HCT116 (cell line): ENCODE measurements around the gene SLC25A22. TPM values are rescaled to one million over a fixed set of nuclear protein-coding genes. Genes with fewer than 3 reads are reported as not detected.
A peak's percentile ranks its signal among the peaks of the same experiment; 100 is the strongest.

Experiments
- ATAC-seq: fragments of 200-7000 bp; cut with Tn5 transposase; 2 replicates; pipeline ENCODE4 v1.9.1; 2020; ENCODE audit warnings: mild to moderate bottlenecking, moderate library complexity
- BruUV-seq: library from RNA; stranded (reverse); fragments of 400-500 nt; replicated peaks from 2 replicates; lab custom pipeline; 2021; lab: Mats Ljungman, UMichigan
- CTCF ChIA-PET: fragments of 300-600 bp; sonication (Branson Sonifier 250); formaldehyde crosslinking; loops from one replicate; lab custom pipeline; 2021; ENCODE audit warnings: antibody characterized with exemption; lab: Charles Lee
- POLR2A ChIA-PET: fragments of 300-600, 350-600 bp; sonication (Branson Sonifier 250); formaldehyde crosslinking; loops from one replicate; lab custom pipeline; 2021; ENCODE audit warnings: antibody characterized with exemption; lab: Charles Lee
- RAD21 ChIA-PET, 2 experiments: fragments of 300-600 bp; sonication (Branson Sonifier 250); formaldehyde crosslinking; loops; one replicate each; lab custom pipeline; 2023; ENCODE audit warnings: low total read pairs in 2 of 2; ENCODE audit not compliant: uncharacterized antibody in 2 of 2, unreplicated experiment in 2 of 2, low non-redundant PET in 1 of 2; lab: Charles Lee
- DNase-seq: peaks from one replicate; pipeline ENCODE4 v3.0.0-alpha.2; 2010; ENCODE audit warnings: low read depth, low spot score
- H2AFZ ChIP-seq: fragments of 200-600 bp; shearing (Covaris generic), sonication (generic); 2 replicates; pipeline ENCODE4 v1.6.1; 2017; ENCODE audit warnings: low read depth, mixed run types, mixed read lengths, antibody characterized with exemption, low read length; ENCODE audit not compliant: poor library complexity, severe bottlenecking
- H3K27ac ChIP-seq: 2 replicates; pipeline ENCODE4 v1.5.1; 2012; ENCODE audit warnings: low read depth, low read length
- H3K27me3 ChIP-seq: fragments of 200-600 bp; sonication (generic); 2 replicates; pipeline ENCODE4 v1.6.1; 2016; ENCODE audit warnings: mixed run types, low read length, mixed read lengths; ENCODE audit not compliant: insufficient read depth
- H3K36me3 ChIP-seq, 2 experiments: fragments of 200-500 bp in 1 of 2; fragments of 200-600 bp in 1 of 2; sonication (Bioruptor generic) in 1 of 2; sonication (generic) in 1 of 2; 2 replicates each; pipeline versions ENCODE4 v1.5.1 to v1.6.1; 2014 to 2016; ENCODE audit warnings: low read length in 2 of 2, inconsistent platforms in 1 of 2, mixed read lengths in 1 of 2, mixed run types in 1 of 2; ENCODE audit not compliant: insufficient read depth in 2 of 2, control insufficient read depth in 1 of 2
- H3K4me1 ChIP-seq, 2 experiments: fragments of 200-600 bp in 1 of 2; sonication (generic) in 1 of 2; 2 replicates each; pipeline versions ENCODE4 v1.5.1 to v1.6.1; 2012 to 2017; ENCODE audit warnings: low read length in 2 of 2, inconsistent platforms in 1 of 2, mild to moderate bottlenecking in 1 of 2, mixed read lengths in 1 of 2, mixed run types in 1 of 2, moderate library complexity in 1 of 2; ENCODE audit not compliant: insufficient read depth in 2 of 2, control insufficient read depth in 1 of 2
- H3K4me2 ChIP-seq: fragments of 200-600 bp; sonication (generic); 2 replicates; pipeline ENCODE4 v1.6.1; 2017; ENCODE audit warnings: mixed run types, low read length, mixed read lengths
- H3K4me3 ChIP-seq, 2 experiments: fragments of 200-600 bp in 1 of 2; sonication (generic) in 1 of 2; replicated peaks in 1 of 2; 2 replicates each; pipeline ENCODE4 v1.5.1; 2011 to 2016; ENCODE audit warnings: low read length in 2 of 2, control low read depth in 1 of 2, low read depth in 1 of 2, mild to moderate bottlenecking in 1 of 2, mixed read lengths in 1 of 2, mixed run types in 1 of 2
- H3K79me2 ChIP-seq: fragments of 200-600 bp; sonication (generic); 2 replicates; pipeline ENCODE4 v1.6.1; 2017; ENCODE audit warnings: mild to moderate bottlenecking, mixed run types, low read length, moderate library complexity, mixed read lengths; ENCODE audit not compliant: insufficient read depth
- H3K9ac ChIP-seq: fragments of 200-600 bp; sonication (generic); 2 replicates; pipeline ENCODE4 v1.6.1; 2016; ENCODE audit warnings: low read length, mixed read lengths
- H3K9me2 ChIP-seq: fragments of 200-600 bp; sonication (generic), shearing (Covaris generic); 2 replicates; pipeline ENCODE4 v1.6.1; 2017; ENCODE audit warnings: mixed run types, mild to moderate bottlenecking, moderate library complexity; ENCODE audit not compliant: insufficient read depth
- H3K9me3 ChIP-seq, 2 experiments: fragments of 200-500 bp in 1 of 2; fragments of 200-600 bp in 1 of 2; sonication (Bioruptor generic) in 1 of 2; sonication (generic) in 1 of 2; 2 replicates each; pipeline ENCODE4 v1.6.1; 2014 to 2017; ENCODE audit warnings: low read length in 2 of 2, mixed read lengths in 2 of 2, inconsistent platforms in 1 of 2, low read depth in 1 of 2, mild to moderate bottlenecking in 1 of 2, mixed run types in 1 of 2, moderate library complexity in 1 of 2; ENCODE audit not compliant: control insufficient read depth in 1 of 2, insufficient read depth in 1 of 2
- H4K20me1 ChIP-seq: fragments of 200-600 bp; sonication (generic), shearing (Covaris generic); 2 replicates; pipeline ENCODE4 v1.6.1; 2017; ENCODE audit warnings: mixed run types, mild to moderate bottlenecking, moderate library complexity; ENCODE audit not compliant: insufficient read depth
- CBX3 ChIP-seq: IDR thresholded peaks from 2 replicates; pipeline ENCODE4 v1.6.1; 2012; ENCODE audit warnings: low read depth
- CEBPB ChIP-seq: IDR thresholded peaks from 2 replicates; pipeline ENCODE4 v1.6.1; 2012; ENCODE audit warnings: low read depth
- EGR1 ChIP-seq: IDR thresholded peaks from 2 replicates; pipeline ENCODE4 v1.6.1; 2012; ENCODE audit warnings: low read depth
- ELF1 ChIP-seq: IDR thresholded peaks from 2 replicates; pipeline ENCODE4 v1.6.1; 2012; ENCODE audit warnings: low read depth, borderline replicate concordance
- EZH2phosphoT487 ChIP-seq: fragments of 200-600 bp; IDR thresholded peaks from 2 replicates; pipeline ENCODE4 v1.6.1; 2018; ENCODE audit warnings: antibody characterized with exemption, borderline replicate concordance
- FOSL1 ChIP-seq: IDR thresholded peaks from 2 replicates; pipeline ENCODE4 v1.6.1; 2012; ENCODE audit warnings: low read depth
- JUND ChIP-seq: IDR thresholded peaks from 2 replicates; pipeline ENCODE4 v1.6.1; 2012
- MAX ChIP-seq: IDR thresholded peaks from 2 replicates; pipeline ENCODE4 v1.6.1; 2012
- POLR2A ChIP-seq: IDR thresholded peaks from 2 replicates; pipeline ENCODE4 v1.7.0; 2011; ENCODE audit warnings: borderline replicate concordance; ENCODE audit not compliant: insufficient read depth, insufficient read length; ENCODE audit errors: extremely low read depth
- POLR2AphosphoS5 ChIP-seq: IDR thresholded peaks from 2 replicates; pipeline ENCODE4 v1.6.1; 2011; ENCODE audit warnings: mild to moderate bottlenecking, low read depth, low read length, moderate library complexity
- RAD21 ChIP-seq: IDR thresholded peaks from 2 replicates; pipeline ENCODE4 v1.6.1; 2012; ENCODE audit warnings: low read depth, mild to moderate bottlenecking
- SIN3A ChIP-seq: IDR thresholded peaks from 2 replicates; pipeline ENCODE4 v1.6.1; 2012; ENCODE audit warnings: low read depth
- SP1 ChIP-seq: IDR thresholded peaks from 2 replicates; pipeline ENCODE4 v1.6.1; 2012; ENCODE audit warnings: low read depth
- SRF ChIP-seq: IDR thresholded peaks from 2 replicates; pipeline ENCODE4 v1.6.1; 2012; ENCODE audit warnings: low read depth
- TCF7L2 ChIP-seq: IDR thresholded peaks from 2 replicates; pipeline ENCODE4 v1.7.0; 2011; ENCODE audit warnings: borderline replicate concordance, inconsistent platforms; ENCODE audit not compliant: insufficient read depth, insufficient read length; ENCODE audit errors: extremely low read depth
- ZNF274 ChIP-seq: fragments of 200-500 bp; sonication (Bioruptor generic); IDR thresholded peaks from 2 replicates; pipeline ENCODE4 v1.6.1; 2014; ENCODE audit warnings: mild to moderate bottlenecking, low read depth, low read length, inconsistent platforms
- intact Hi-C: fragments of 100-400 bp; cut with micrococcal nuclease; formaldehyde crosslinking; loops from 2 replicates; pipeline ENCODE4 v1.10.0; 2022
- total RNA-seq: library from RNA; stranded (reverse); gene quantifications from one replicate; pipeline ENCODE4 v1.2.1, GENCODE V29; 2021; ENCODE audit not compliant: unreplicated experiment
- TF ChIP-seq, protein P1 (sequence below): IDR thresholded peaks from 2 replicates; pipeline ENCODE4 v1.6.1; 2011; ENCODE audit warnings: mild to moderate bottlenecking, low read length, moderate library complexity; ENCODE audit not compliant: insufficient replicate concordance; ENCODE audit errors: extremely low read depth

Gene SLC25A22
- total RNA-seq, 1 experiment from 2014 or later = 62.0 TPM

DNA sequence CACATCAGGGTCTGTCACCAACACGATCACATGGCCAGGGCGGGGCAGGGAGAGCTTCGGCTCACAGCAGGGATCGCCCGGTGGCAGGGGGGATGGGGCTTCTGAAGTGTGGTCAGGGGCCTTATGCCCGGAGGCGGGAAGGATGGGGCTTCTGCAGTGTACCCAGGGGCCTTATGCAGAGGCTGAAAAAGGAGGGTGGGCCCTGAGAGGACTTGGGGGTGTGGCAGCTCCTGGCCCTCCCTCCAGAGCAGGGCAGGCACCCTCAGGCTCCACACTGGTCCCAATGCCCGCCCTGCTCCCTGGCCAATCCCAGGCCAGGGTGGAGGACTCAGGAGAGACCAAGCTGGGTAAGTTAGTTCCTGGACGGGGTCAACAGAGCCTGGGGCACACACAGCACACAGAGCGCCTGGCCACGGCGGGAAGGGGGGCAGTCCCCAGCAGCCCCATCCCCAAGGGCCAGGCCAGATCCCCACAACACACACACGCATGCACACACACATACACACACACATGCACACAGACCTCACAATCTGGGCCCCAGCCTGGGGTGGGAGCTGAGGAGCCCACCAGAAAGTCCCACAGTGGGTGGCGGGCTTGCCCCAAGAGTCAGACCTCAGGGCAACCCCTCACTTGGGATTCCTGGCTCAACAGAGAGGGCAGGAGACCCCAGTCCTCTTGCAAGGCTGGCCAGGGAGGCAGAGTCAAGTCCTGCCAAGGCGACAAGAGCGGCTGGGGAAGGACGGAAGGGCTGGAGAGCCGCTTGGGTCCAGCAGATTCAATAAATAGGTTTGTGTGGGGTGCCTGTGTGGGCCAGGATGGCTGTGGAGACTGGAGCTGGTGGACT is 7.1 kb downstream of the SLC25A22 start:
- no peaks in the 10 kb centered on the region for H3K27me3 ChIP-seq
- peak overlapping the region; percentile 39 for H3K27ac ChIP-seq
- no peak overlapping the region for H3K9ac ChIP-seq
- H3K9me2 ChIP-seq = no peaks in the 10 kb centered on the region
- H3K36me3 ChIP-seq = peaks cover 0 to 4% of the 10 kb centered on the region in 2 experiments; a peak in 1 of 4 replicates
- no peaks in the 10 kb centered on the region for H3K9me3 ChIP-seq
- CTCF ChIA-PET = no interaction called here
- RAD21 ChIA-PET = no interaction called here
- H3K79me2 ChIP-seq = peaks cover 13% of the 10 kb centered on the region; the same call in 1 of the 2 replicates
- ATAC-seq = peak; percentile 68
- BruUV-seq = TSS peak; percentile 39
- no peak overlapping the region for H2AFZ ChIP-seq
- intact Hi-C loops = no loop called here
- TF ChIP-seq POLR2AphosphoS5 (0 out of 2 replicates have a peak, but pooled peaks have one; percentile 11), TCF7L2 (no peak)
- TF ChIP-seq, all 23 proteins: peak for 1
- DNase-seq = no peak
- no peaks in the 10 kb centered on the region for H4K20me1 ChIP-seq
- peaks cover 9 to 33% of the 10 kb centered on the region in 2 experiments; a peak in 3 of 4 replicates for H3K4me1 ChIP-seq
- H3K4me2 ChIP-seq = peak overlapping the region; percentile 13; the same call in 1 of the 2 replicates
- no peak overlapping the region for H3K4me3 ChIP-seq
- POLR2A ChIA-PET = interaction anchor here (1.0 kb wide), 1 partner anchor 13 kb away, joined by 8 read pairs; no protein-coding TSS in a partner anchor

DNA sequence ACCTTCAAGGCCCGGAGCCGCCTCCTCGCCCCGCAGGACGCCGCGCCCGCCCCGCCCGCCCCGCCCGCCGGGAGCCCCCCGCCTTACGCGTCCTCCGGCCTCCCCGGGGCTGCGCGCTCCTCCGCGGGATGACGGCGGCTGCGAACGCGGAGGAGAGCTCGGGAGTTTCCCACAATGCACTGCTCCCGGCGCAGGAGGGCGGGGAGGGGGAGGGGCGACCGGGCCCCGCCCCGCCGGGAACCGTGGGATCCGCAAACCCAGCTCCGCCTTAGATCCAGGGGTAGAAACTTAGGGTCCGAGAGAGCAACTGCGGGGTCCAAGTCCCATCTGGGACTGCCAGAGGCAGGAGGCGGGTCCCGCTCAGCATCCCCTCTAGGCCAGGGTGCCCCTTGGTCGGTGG is 8.1 kb downstream of the SLC25A22 start, which contains the start of gene CEND1:
Gene CEND1, minus strand, starts transcription at position 148 of the 400 bp plus-strand sequence. CDS start 1,514 bp downstream, outside the sequence.
- RAD21 ChIA-PET = no interaction called here
- H3K9ac ChIP-seq = no peak within 1 kb of the TSS
- intact Hi-C loops = no loop called here
- no peak for TF ChIP-seq ZNF274
- no peak for TF ChIP-seq SRF
- TF ChIP-seq CBX3 = no peak
- no peak for TF ChIP-seq EZH2phosphoT487
- TF ChIP-seq POLR2AphosphoS5 = no peak
- TF ChIP-seq TCF7L2 = no peak
- TF ChIP-seq MAX = no peak
- no peak for TF ChIP-seq SIN3A
- TF ChIP-seq SP1 = no peak
- no peak for TF ChIP-seq CEBPB
- no peak for TF ChIP-seq POLR2A
- TF ChIP-seq FOSL1 = no peak
- no peak for TF ChIP-seq ELF1
- TF ChIP-seq EGR1 = no peak
- TF ChIP-seq, protein P1, sequence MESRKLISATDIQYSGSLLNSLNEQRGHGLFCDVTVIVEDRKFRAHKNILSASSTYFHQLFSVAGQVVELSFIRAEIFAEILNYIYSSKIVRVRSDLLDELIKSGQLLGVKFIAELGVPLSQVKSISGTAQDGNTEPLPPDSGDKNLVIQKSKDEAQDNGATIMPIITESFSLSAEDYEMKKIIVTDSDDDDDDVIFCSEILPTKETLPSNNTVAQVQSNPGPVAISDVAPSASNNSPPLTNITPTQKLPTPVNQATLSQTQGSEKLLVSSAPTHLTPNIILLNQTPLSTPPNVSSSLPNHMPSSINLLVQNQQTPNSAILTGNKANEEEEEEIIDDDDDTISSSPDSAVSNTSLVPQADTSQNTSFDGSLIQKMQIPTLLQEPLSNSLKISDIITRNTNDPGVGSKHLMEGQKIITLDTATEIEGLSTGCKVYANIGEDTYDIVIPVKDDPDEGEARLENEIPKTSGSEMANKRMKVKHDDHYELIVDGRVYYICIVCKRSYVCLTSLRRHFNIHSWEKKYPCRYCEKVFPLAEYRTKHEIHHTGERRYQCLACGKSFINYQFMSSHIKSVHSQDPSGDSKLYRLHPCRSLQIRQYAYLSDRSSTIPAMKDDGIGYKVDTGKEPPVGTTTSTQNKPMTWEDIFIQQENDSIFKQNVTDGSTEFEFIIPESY = no peak
- no peak for TF ChIP-seq RAD21
- TF ChIP-seq JUND = no peak

More for the DNA sequence above, 8.1 kb downstream of the SLC25A22 start, which contains the start of gene CEND1:
- CTCF ChIA-PET = no interaction called here
- peaks cover 9 to 23% of the 10 kb centered on the region in 2 experiments; a peak in 3 of 4 replicates for H3K4me1 ChIP-seq
- peaks cover 0 to 4% of the 10 kb centered on the region in 2 experiments; a peak in 1 of 4 replicates for H3K36me3 ChIP-seq
- no peaks in the 10 kb centered on the region for H4K20me1 ChIP-seq
- H3K4me3 ChIP-seq = no peak within 1 kb of the TSS
- H3K4me2 ChIP-seq = peak within 1 kb of the TSS; percentile 13; the same call in 1 of the 2 replicates
- H2AFZ ChIP-seq = no peak within 1 kb of the TSS
- no TSS peak for BruUV-seq
- ATAC-seq (peak; percentile 53), DNase-seq (no peak)
- peaks cover 4% of the 10 kb centered on the region; the same call in 1 of the 2 replicates for H3K79me2 ChIP-seq
- H3K9me3 ChIP-seq = no peaks in the 10 kb centered on the region
- no peaks in the 10 kb centered on the region for H3K9me2 ChIP-seq
- no peaks in the 10 kb centered on the region for H3K27me3 ChIP-seq
- POLR2A ChIA-PET = interaction anchor here (1.0 kb wide), 1 partner anchor 12 kb away, joined by 8 read pairs; no protein-coding TSS in a partner anchor
- H3K27ac ChIP-seq = peak within 1 kb of the TSS; percentile 39
